A673 (cell line): ENCODE results near the gene RHOV. TPM values are rescaled to one million over a fixed set of nuclear protein-coding genes. Genes with fewer than 3 reads are reported as not detected.

Source experiments
- BruUV-seq: library from RNA; stranded (reverse); fragments of 400-500 nt; replicated peaks from 2 replicates; lab custom pipeline; 2021; lab: Mats Ljungman, UMichigan
- CTCF ChIA-PET: fragments of 300-600 bp; sonication (Branson Sonifier 250); formaldehyde crosslinking; loops from one replicate; lab custom pipeline; 2022; ENCODE audit warnings: antibody characterized with exemption; lab: Charles Lee
- POLR2A ChIA-PET: fragments of 300-600 bp; sonication (Branson Sonifier 250); formaldehyde crosslinking; loops from one replicate; lab custom pipeline; 2022; ENCODE audit warnings: antibody characterized with exemption; ENCODE audit not compliant: low non-redundant PET; lab: Charles Lee
- DNase-seq: peaks from one replicate; pipeline ENCODE4 v3.0.0-alpha.2; 2015; ENCODE audit warnings: low spot score
- H3K27ac ChIP-seq: fragments of 200-600 bp; sonication (generic); 2 replicates; pipeline ENCODE4 v1.5.1; 2016; ENCODE audit warnings: mixed run types, low read depth, mild to moderate bottlenecking, mixed read lengths, antibody characterized with exemption, low read length; ENCODE audit not compliant: poor library complexity, severe bottlenecking
- H3K27me3 ChIP-seq: fragments of 200-600 bp; sonication (generic); replicated peaks from 2 replicates; pipeline ENCODE4 v1.6.1; 2017; ENCODE audit warnings: mixed run types, low read depth, mild to moderate bottlenecking, mixed read lengths, antibody characterized with exemption, low read length; ENCODE audit not compliant: insufficient read depth, poor library complexity
- H3K36me3 ChIP-seq: fragments of 200-600 bp; sonication (generic); 2 replicates; pipeline ENCODE4 v1.6.1; 2016; ENCODE audit warnings: mixed run types, mild to moderate bottlenecking, mixed read lengths, antibody characterized with exemption, low read length; ENCODE audit not compliant: insufficient read depth, poor library complexity, severe bottlenecking
- H3K4me1 ChIP-seq: fragments of 200-600 bp; sonication (generic); 2 replicates; pipeline ENCODE4 v1.6.1; 2017; ENCODE audit warnings: mixed run types, mild to moderate bottlenecking, mixed read lengths, antibody characterized with exemption, low read length; ENCODE audit not compliant: insufficient read depth, poor library complexity, severe bottlenecking
- H3K4me3 ChIP-seq: fragments of 200-600 bp; sonication (generic); 2 replicates; pipeline ENCODE4 v1.5.1; 2016; ENCODE audit warnings: low read depth, mixed run types, mild to moderate bottlenecking, mixed read lengths, low read length; ENCODE audit not compliant: poor library complexity, severe bottlenecking
- H3K9me3 ChIP-seq: fragments of 200-600 bp; sonication (generic); 2 replicates; pipeline ENCODE4 v1.6.1; 2016; ENCODE audit warnings: mixed run types, low read depth, mild to moderate bottlenecking, mixed read lengths, antibody characterized with exemption, low read length; ENCODE audit not compliant: poor library complexity, severe bottlenecking
- CTCF ChIP-seq: fragments of 300-800, 200-600 bp; sonication (generic); conservative IDR thresholded peaks from 2 replicates; pipeline ENCODE4 v1.5.1; 2017; ENCODE audit warnings: low read depth, mild to moderate bottlenecking, antibody characterized with exemption, low read length, moderate library complexity, mixed read lengths
- EZH2 ChIP-seq: fragments of 200-600 bp; sonication (generic); IDR thresholded peaks from 2 replicates; pipeline ENCODE4 v1.6.1; 2017; ENCODE audit warnings: borderline replicate concordance, low read depth, mild to moderate bottlenecking, mixed read lengths, antibody characterized with exemption, low read length; ENCODE audit not compliant: poor library complexity, severe bottlenecking
- intact Hi-C: fragments of 100-400 bp; cut with micrococcal nuclease; formaldehyde crosslinking; loops from one replicate; pipeline ENCODE4 v1.10.0; 2022; ENCODE audit not compliant: unreplicated experiment
- total RNA-seq: library from RNA; stranded (reverse); gene quantifications from 2 replicates; pipeline ENCODE4 v1.2.3, GENCODE V29; 2021

RHOV gene
- total RNA-seq, 1 experiment from 2014 or later: 1.6 TPM

GRCh38 chr15:40900256-40901052 lies 26.4 kb upstream of the RHOV start:
- Histone ChIP-seq H3K27me3 (no peaks in the 10 kb centered on the region), H3K36me3 (peaks cover 28% of the 10 kb centered on the region), H3K27ac (no peak overlapping the region), H3K4me3 (no peak overlapping the region), H3K9me3 (no peaks in the 10 kb centered on the region), H3K4me1 (peaks cover 1% of the 10 kb centered on the region)
- DNase-seq: no peak
- no TSS peak for BruUV-seq
- intact Hi-C loops: no loop called here
- no peak for TF ChIP-seq CTCF
- no peak for TF ChIP-seq EZH2
- POLR2A ChIA-PET: no interaction called here
- CTCF ChIA-PET: no interaction called here

- H3K4me3 ChIP-seq: no peak overlapping the region
- no peaks in the 10 kb centered on the region for H3K27me3 ChIP-seq
- peaks cover 6% of the 10 kb centered on the region for H3K4me1 ChIP-seq
- H3K27ac ChIP-seq: no peak overlapping the region
- H3K36me3 ChIP-seq: peaks cover 28% of the 10 kb centered on the region
- TF ChIP-seq EZH2: no peak
- TF ChIP-seq CTCF: no peak
- intact Hi-C loops: no loop called here
- H3K9me3 ChIP-seq: no peaks in the 10 kb centered on the region
- DNase-seq: no peak
- ChIA-PET CTCF (no interaction called here), POLR2A (no interaction called here)
- no TSS peak for BruUV-seq
Observed at GRCh38 chr15:40899536-40900207, 25.6 kb upstream of the RHOV start.

GRCh38 chr15:40894681-40895448 lies 20.8 kb upstream of the RHOV start:
- TSS peak; percentile 75 for BruUV-seq
- H3K27ac ChIP-seq: peak overlapping the region; percentile 79
- intact Hi-C loops: loop anchor here (1.0 kb wide), 1 partner anchor 36 kb away; no protein-coding TSS in a partner anchor
- no peaks in the 10 kb centered on the region for H3K27me3 ChIP-seq
- peak; percentile 87 for DNase-seq
- H3K4me3 ChIP-seq: peak overlapping the region; percentile 95
- POLR2A ChIA-PET: interaction anchor here (0.5 kb wide), 1 partner anchor 9 kb away, joined by 7 read pairs; no protein-coding TSS in a partner anchor
- no peaks in the 10 kb centered on the region for H3K9me3 ChIP-seq
- H3K36me3 ChIP-seq: peaks cover 9% of the 10 kb centered on the region
- TF ChIP-seq EZH2 (no peak), CTCF (peak; percentile 47)
- H3K4me1 ChIP-seq: peaks cover 6% of the 10 kb centered on the region
- CTCF ChIA-PET: interaction anchor here (0.6 to 3.0 kb wide), 11 partner anchors 9 to 1402 kb away, joined by 3 to 103 read pairs (median 5); partner anchors contain the start of gene RHOV
